Measurements from ENCODE around the gene WBP1L.
"Not testable (repeated sequence)": the region's sequence is repeated elsewhere in the genome, so short reads cannot be mapped to it uniquely, and the experiment has no call there.

Gene WBP1L

DNA sequence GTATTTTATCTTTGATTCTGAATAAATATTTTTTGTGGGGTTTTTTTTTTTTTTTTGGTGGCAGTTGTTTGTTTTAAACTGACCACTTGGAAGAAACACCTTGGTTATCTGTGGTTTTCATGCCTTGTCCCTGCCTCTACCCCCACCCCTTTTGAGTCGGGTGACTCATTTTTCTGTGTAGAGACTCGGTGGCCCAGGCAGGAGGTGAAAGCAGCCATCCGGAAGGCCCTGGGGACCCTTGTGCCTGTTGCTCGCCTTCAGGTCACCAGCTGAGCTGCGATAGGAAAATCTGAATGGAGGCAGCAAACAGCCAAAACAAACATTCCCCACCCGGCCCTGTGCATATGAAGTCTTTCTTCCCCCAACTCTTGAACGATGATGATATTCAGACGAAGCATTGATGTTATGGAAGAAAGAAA lies 70.7 kb downstream of the WBP1L start:
- DNase-seq = no peak

DNA sequence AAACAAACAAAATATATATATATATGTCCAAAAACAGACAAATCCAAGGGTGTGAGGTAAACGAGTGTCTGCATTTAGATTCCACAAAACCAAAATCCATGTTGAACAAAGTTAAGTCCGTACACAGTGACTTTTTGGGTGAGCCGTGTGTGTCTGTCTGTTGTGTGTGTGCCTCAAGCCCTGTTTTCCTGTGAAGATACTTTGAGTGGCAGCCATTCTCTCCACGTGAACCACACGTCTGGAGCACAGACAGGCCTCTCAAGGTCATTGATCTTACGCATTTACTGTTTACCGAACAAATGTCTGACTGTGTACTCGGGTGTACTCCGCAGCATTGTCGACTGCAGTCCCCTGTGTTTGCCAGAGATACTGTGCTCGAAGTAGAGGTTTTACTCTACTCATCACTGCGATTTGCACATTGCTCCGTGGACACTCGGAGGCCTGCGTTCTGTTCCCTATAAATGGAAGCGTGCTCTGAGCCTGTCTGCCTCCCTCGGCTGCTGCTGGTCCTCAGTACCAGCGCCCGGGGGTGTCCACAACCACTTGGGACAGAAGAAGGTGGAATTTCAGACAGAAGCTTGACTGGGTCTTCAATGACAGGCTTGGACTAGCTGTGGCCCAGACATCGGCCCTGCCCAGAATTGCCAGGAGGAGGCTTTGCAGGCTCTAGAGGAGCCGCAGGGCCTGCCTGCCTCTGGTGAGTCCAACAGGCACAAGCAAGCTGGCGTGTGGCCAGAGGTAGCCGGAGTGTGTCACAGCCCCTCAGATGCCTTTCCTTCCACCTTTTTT lies 71.3 kb downstream of the WBP1L start:
- DNase-seq = no peak

DNA sequence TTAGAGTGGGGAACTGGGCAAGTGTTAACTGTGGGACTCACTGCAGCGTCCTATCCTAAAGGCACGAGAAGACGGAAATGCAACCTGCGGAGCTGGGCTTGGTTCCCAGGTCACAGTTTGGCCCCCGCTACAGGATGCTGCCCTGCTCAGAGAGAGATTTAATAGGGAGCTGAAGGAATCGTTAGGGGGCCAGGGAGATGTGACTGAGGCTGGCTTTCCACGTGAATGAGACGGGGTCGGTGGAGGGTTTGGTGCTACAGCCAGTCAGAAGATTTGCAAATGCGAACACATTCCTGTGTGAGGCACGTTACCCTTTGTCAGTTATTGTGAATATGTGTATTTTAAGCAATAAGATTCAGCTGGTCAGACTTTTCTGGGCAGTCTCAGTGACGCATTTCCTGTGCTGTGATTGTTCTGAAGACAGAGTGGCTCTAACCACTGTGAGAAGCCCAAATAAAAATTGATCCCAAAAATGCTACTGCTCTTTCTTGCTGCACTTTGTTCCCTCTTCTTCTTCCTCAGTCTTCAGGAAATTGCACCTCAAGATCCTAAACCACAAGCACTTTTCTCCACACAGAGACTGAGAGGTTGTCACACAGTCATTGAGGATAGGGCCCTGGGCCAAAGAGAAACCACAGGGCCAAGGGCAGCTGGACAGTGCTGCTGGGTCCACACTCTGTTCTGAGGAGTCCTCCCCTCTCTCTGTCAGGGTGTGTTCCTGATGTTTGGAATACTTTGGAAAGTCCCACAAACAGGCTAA lies 72.2 kb downstream of the WBP1L start:
- no peak for DNase-seq

DNA sequence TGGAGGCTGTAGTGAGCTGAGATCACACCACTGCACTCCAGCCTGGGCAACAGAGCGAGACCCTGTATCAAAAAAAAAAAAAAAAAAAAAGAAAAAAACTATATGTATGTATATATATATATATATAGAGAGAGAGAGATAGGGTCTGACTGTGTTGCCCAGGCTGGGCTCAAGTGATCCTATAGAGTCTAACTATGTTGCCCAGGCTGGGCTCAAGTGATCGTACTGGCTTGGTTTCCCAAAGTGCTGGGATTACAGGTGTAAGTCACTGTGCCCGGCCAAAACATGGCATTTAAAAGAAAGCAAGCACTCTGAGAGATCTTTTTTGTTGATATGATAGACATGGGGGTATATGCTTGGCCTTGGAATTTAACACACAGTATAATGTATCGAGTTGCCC lies 73.4 kb downstream of the WBP1L start:
- DNase-seq = no peak

DNA sequence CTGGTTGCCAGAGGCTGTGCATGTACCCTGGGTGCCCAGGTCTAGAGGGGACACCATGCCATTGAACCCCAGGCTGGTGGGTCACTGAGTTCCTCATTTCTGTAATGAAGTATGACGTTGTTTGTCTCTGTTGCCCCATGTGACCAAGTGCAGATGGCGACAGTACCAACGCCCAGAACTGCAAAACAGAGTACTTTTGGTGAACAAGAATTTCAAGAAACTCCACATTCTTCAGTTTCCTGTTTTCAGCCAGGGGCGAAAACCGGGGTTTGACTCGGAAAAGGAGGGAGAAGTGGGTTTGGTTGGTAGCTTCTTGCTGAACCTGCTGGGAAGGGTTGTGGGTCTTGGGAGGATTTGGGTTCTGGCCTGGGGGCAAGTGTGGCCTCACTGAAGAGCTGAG lies 75.3 kb downstream of the WBP1L start:
- DNase-seq = no peak

DNA sequence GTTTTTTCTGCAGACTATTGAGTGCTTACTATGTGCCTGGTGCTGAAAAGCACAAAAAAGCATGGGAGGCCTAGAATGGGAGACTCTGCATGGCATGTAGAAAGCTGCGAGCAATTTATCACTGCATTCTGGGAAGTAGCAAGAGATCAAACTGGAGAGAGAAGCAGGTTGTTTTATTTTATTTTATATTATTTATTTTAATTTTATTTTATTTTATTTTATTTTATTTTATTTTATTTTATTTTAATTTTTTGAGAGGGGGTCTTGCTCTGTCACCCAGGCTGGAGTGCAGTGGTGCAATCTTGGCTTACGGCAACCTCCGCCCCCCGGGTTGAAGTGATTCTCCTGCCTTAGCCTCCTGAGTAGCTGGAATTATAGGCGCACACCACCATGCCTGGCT lies 76.3 kb downstream of the WBP1L start:
- not testable (repeated sequence) for DNase-seq

DNA sequence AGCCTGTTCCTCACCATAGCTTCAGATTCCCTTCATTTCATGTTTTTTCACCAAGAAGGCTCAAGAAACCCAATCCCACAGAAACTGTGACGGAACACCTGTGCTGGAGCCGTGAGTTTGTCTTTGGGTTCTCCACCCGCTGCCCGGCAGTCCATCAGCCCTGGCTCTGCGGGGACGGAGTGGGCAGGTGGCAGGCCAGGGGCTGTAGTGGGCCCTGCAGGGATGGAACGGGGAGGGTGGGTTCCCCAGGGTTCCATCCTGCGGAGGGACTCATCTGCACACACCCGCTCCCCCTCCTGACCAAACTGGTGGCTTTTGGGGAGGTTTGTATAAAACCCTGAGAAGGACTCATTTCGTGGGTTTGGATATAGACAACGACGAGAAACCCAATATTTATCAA lies 78.5 kb downstream of the WBP1L start:
- DNase-seq = no peak

DNA sequence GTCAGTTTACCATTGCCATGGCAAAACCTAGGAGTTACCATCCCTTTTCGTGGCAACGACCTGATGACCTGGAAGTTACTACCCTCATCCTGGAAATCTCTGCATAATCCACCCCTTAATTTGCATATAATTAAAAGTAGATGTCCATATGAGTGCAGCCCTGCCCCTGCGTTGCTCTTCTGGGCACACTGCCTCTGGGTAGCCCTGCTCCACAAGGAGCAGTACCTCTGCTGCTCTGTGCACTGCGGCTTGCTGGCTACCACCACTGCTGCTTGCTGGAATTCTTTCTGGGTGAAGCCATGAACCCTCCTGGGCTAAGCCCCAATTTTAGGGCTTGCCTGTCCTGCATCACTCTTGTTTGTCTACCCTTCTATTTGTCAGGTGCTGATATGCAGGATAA lies 80.9 kb downstream of the WBP1L start:
- no peak for DNase-seq

DNA sequence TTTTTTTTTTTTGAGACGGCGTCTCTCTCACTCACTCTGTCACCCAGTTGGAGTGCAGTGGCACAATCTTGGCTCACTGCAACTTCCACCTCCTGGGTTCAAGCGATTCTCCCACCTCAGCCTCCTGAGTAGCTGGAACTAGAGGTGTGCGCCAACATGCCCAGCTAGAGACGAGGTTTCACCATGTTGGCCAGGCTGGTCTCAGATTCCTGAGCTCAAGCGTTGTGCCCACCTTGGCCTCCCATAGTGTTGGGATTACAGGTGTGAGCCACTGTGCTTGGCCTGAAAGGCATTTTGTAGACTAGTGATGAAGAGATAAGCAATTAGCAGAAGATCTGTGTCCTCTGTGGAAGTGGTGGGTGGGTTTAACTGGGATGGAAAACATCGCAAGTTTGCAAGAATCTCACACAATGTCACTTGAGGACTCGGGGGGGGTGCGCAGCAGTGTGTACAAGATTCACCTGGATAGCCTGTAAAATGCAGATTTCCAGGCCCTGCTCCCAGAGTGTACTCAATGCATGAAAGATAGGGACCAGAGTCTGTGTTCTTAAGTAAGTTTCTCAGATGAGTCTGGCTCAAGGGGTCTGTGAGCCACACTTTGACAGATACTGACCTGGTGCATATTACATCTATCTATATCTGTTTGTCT lies 82.5 kb downstream of the WBP1L start:
- DNase-seq = no peak

DNA sequence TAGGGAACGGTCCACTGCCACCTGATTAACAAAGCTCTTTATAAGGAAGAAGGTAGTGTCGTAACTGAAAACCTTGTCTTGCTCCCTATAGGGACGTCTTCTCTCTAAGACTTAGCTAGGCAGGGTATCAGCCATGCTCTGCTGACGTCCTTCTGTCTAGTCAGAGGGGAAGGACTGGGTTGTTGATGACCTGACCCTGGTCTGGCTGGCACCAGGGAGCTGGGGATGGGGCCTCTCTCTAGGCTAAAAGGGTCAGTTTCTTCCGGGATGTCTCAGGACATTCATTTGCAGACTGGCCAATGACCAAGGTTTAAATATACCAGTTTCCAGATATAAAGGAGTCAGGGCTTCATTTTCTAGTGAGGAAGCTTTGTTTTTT lies 83.8 kb downstream of the WBP1L start:
- no peak for DNase-seq

DNA sequence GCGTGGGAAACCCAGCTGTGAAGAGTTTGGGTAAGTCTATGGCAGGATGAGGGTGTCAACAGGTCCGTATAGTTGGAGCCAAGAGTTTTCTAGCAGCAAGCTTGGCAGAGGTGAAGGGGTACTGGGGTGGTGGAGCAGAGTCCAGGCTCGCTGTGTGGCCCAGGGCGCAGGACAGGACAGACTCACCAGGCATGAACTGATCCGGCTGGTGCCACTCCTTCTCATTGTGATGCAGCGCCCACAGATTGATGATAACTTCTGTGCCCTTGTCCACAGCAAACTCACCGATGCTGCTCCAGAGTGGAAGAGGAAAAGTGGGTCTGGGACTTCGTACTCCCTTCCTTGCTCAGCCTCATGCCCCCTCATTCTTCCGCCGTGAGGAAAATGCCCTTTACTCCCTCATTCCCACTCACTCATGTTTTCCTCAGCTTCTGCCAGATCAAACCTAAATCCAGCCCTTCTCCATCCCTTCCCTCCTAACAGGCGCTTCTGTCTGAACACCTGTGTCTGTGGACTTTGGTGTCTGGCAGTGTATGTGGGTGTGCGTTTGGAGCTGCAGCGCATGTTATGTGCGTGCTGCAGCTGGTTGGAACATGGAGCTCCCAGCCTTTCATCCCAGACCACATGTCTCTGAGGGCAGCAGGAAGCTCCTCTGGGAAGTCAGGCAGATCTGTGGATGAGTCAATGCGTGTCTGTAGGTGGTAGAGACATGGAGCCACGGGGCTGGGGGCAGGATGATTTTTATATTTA lies 87.7 kb downstream of the WBP1L start:
- no peak for DNase-seq

DNA sequence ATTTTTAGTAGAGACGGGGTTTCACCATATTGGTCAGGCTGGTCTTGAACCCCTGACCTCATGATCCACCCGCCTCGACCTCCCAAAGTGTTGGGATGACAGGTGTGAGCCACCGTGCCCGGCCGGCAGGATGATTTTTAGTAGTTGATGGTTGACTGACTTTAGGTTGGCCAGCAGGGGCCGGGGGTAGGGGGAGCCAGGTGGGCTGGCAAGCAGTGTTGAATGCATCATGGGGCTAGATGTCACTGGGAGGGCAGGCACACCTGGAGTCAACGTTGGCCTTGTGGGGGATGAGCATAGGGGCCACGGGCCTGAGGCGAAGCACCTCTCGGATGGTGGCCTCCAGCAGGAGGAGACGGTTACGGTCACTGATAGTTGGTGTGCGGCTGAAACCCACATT lies 88.5 kb downstream of the WBP1L start:
- DNase-seq = no peak

DNA sequence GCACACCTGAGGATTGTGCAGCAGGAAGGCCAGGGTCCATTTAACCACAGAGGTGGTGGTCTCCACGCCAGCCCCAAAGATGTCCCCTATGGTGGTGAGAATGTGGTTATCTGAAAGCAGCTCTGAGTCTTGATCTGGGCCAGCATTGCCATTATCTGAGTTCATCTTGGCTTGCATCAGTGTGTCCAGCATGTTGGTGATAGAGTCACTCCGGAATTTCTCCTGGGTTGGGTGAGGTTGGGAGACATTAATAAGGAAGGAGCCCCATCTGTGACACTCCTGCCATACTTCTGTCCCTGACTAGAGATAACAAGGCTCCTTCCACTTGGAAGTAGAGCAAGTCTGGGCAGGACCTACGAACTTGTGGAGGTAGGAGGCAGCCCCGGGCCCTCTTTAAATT lies 89.2 kb downstream of the WBP1L start:
- DNase-seq = no peak

DNA sequence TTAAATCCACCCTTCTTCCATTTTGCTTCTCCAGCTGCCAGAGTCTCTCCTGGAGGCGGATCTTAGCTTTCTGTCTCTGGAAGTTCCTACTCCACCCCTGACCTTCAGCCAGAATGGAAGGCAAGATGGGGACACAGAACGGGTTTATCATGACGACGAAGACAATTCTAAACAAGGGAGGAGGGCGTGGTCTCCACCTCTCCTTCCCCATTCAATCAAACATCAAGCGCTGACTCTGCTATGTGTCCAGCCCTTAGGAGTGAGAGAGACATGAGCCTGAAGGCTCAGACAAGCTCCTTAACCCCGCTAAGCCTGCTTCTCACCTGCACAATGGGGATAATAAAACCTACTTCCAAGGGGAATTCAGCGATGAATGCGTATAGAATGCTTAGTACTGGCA lies 90.4 kb downstream of the WBP1L start:
- DNase-seq = no peak

DNA sequence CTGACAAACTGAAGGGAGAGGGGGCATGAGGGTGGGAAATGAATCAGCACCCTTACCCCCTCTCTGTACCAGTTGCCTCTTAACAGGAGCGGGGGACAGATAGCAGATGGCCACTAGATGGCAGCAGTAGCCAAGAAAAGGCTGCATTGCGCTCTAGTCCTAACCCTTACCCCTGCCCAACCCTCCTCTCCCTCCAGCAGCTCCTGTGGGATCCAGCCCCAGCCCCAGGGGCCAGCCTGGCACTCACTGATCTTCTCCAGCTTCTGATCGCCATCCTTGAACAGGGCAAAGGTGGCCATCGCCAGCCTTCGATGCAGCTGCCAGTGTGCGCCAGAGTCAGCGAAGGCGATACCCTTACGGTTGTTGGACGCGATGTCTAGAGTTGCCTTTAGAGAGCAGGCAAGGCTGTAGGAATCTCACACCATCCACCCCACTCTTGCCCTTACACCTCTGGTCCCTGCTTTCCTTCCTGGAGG lies 91.3 kb downstream of the WBP1L start:
- peak; percentile 33 for DNase-seq

DNA sequence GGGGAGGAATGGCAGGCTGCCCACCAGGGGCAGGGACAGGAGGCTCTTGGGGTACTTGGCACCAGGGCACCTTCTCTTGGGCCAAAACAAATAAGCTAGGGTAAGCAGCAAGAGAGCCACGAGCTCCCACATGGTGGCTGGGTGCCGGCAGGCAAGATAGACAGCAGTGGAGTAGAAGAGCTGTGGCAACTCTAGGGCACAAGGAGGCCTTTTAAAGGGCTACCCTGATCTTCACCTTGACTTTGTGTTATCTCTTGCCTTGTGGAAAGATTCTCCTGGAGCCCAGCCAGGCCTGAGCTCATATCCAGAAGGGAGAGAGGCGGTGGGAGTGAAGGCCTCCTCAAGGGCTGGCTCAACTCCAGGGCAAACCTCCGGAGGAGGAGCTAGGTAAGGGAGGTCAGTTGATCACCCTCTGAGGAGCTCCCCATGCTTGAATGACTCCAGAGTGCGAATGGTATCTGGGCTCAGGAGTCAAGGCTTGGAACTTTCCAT lies 93.5 kb downstream of the WBP1L start, which contains the start of gene CYP17A1:
Gene CYP17A1, minus strand, starts transcription at position 184 of the 492 bp plus-strand sequence. Its CDS starts 52 bp downstream, at position 132.
- peak; percentile 57 for DNase-seq

DNA sequence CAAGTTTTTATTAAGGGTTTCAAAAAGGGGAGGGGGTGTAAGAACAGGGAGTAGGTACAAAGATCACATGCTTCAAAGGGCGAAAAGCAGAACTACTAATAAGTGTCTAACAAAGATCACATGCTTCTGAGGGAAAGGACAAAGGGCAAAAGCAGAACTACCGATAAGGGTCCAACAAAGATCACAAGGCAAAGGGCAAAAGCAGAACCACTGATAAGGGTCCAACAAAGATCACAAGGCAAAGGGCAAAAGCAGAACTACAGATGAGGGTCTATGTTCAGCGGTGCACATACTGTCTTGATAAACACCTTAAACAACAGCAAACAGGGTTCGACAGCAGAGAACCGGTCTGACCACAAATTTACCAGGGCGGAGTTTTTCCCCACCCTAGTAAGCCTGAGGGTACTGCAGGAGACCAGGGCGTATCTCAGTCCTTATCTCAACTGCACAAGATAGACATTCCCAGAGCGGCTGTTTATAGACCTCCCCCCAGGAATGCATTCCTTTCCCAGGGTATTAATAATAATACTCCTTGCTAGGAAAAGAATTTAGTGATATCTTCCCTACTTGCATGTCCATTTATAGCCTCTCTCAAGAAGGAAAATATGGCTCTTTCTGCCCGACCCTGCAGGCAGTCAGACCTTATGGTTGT lies 94.7 kb downstream of the WBP1L start:
- not testable (repeated sequence) for DNase-seq

DNA sequence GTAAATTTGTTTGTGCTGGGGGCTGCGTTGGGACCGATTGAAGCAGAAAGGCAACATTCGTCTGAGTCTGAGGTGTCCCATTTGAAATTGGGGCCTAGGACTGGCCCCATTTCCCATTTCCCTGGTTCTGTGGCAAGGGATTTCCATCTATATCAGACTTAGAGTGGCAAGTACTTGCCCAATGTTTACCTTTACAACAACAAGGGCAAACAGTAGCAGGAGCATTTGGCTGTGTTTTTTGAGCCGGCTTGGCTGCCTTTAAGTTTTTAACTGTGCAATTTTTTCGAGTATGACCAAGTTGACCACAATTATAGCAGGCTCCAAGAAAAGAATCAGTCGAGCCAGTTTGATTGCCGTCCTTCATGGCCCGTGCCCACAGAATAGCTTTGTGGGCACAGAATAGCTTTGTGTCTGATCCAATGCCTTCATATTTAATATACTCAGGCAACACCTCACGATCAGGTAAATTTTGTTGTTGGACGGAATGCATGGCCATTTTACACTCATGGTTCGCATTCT lies 98.1 kb downstream of the WBP1L start:
- no peak for DNase-seq

DNA sequence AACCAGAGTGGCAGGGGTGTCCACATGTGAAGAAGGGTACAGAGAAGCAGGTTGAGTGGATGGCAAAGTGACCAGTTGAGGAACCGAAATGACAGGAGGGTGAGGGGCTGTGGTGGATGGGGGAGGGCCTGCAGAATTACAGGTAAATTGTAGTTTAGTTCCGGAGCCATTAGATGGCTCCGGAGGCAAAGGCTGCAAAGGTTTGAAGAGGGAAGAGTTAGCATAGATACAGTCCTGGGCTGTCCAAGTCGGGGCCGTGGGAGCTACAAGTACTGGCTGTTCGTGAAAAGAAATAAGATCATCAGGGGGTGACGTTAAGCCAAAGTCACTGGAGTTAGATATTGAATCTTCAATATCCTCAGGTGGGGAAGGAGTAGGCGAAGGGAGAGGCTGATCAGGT lies 99.4 kb downstream of the WBP1L start:
- not testable (repeated sequence) for DNase-seq

DNA sequence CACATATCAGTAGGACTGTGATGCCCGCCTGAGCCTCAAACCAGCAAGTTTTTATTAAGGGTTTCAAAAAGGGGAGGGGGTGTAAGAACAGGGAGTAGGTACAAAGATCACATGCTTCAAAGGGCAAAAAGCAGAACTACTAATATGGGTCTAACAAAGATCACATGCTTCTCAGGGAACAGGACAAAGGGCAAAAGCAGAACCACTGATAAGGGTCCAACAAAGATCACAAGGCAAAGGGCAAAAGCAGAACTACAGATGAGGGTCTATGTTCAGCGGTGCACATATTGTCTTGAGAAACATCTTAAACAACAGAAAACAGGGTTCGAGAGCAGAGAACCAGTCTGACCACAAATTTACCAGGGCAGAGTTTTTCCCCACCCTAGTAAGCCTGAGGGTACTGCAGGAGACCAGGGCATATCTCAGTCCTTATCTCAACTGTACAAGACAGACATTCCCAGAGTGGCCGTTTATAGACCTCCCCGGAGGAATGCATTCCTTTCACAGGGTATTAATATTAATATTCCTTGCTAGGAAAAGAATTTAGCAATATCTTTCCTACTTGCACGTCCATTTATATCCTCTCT lies 100.5 kb downstream of the WBP1L start:
- DNase-seq = not testable (repeated sequence)

DNA sequence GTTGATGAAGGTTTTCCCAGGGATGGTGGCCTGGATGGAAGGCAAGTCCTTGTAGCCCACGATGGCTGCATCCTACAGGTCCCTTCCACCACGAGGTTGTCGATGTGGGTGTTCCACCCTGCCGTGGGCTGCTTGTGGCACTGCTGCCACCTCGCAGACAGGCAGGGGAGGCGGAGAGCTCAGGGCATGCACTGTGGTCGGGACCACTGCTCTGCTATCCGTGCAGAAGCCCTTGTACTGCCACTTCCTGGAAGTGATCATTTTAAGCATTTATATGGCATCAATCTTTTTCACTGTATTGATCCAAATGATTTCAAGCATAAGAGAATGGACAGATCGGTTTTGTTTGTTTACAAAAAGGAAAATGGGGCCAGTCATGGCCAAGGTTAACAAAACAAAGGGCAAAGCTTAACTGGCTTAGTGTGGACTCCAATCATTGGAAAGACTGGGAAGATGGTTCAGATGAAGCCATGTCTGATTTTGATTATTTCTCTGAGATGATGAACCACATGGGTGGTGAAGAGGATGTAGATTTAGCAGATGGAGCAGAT lies 101.7 kb downstream of the WBP1L start:
- no peak for DNase-seq

Measured in NCI-H2029 treated with DMSO at 0.1 percent for 48 hours (cell line).